Stimulated activated CD4-positive, alpha-beta T cell treated with anti-CD3 and anti-CD28 coated beads, Interleukin-4, amount 100 ng/mL, for 48 hours (primary cell): ENCODE data around the gene HPRT1.
"Not testable (repeated sequence)": the region's sequence is repeated elsewhere in the genome, so short reads cannot be mapped to it uniquely, and the experiment has no call there.

Experiments
- DNase-seq, 2 donors: peaks; one replicate each; pipeline ENCODE4 v3.0.0-alpha.2; 2020; ENCODE audit warnings: low read depth in 2 of 2

Gene HPRT1

GRCh38 chrX:134460005-134460861 is at the start of gene HPRT1:
HPRT1 (plus strand) TSS chrX:134460165; CDS start chrX:134460312, 147 bp downstream.
- DNase-seq = peak; percentile 60 to 64

GRCh38 chrX:134416087-134416486 is 43.9 kb upstream of the HPRT1 start:
- DNase-seq = no peak

- DNase-seq = no peak
These were observed 41.5 kb upstream of the HPRT1 start for GRCh38 chrX:134418317-134419113.

- no peak for DNase-seq
These were observed 40.2 kb upstream of the HPRT1 start for GRCh38 chrX:134419784-134420183.

- DNase-seq = no peak
These were observed 36.4 kb upstream of the HPRT1 start for GRCh38 chrX:134423606-134424005.

GRCh38 chrX:134426281-134426680 is 33.7 kb upstream of the HPRT1 start:
- no peak for DNase-seq

GRCh38 chrX:134431894-134432293 is 28.1 kb upstream of the HPRT1 start:
- DNase-seq = no peak

GRCh38 chrX:134435894-134436293 is 24.1 kb upstream of the HPRT1 start:
- no peak for DNase-seq

GRCh38 chrX:134443020-134443419 is 16.9 kb upstream of the HPRT1 start:
- DNase-seq = no peak

GRCh38 chrX:134443461-134443860 is 16.5 kb upstream of the HPRT1 start:
- no peak for DNase-seq

GRCh38 chrX:134444681-134445080 is 15.3 kb upstream of the HPRT1 start:
- no peak for DNase-seq

- no peak for DNase-seq
These were observed 7.4 kb upstream of the HPRT1 start for GRCh38 chrX:134452596-134452995.

- DNase-seq = no peak
These were observed 6.3 kb upstream of the HPRT1 start for GRCh38 chrX:134453631-134454030.

- no peak for DNase-seq
These were observed 5.5 kb upstream of the HPRT1 start for GRCh38 chrX:134454506-134454905.

GRCh38 chrX:134457708-134458107 is 2.3 kb upstream of the HPRT1 start:
- DNase-seq = no peak

- no peak for DNase-seq
These were observed 321 bp upstream of the HPRT1 start for GRCh38 chrX:134459683-134460004.

GRCh38 chrX:134460862-134461220 is 876 bp downstream of the HPRT1 start:
- no peak for DNase-seq

GRCh38 chrX:134461437-134461836 is 1.5 kb downstream of the HPRT1 start:
- no peak for DNase-seq

- no peak for DNase-seq
These were observed 3.0 kb downstream of the HPRT1 start for GRCh38 chrX:134462927-134463326.

- not testable (repeated sequence) for DNase-seq
These were observed 4.5 kb downstream of the HPRT1 start for GRCh38 chrX:134464453-134464852.

GRCh38 chrX:134469486-134469885 is 9.5 kb downstream of the HPRT1 start:
- no peak for DNase-seq

- DNase-seq = no peak
These were observed 10.0 kb downstream of the HPRT1 start for GRCh38 chrX:134470013-134470412.

- DNase-seq = no peak
These were observed 12.1 kb downstream of the HPRT1 start for GRCh38 chrX:134472041-134472440.
